ENCODE results near the gene PRAC2.

Gene PRAC2

GRCh38 chr17:48748718-48749566 lies 26.0 kb downstream of the PRAC2 start:
- TF ChIP-seq PPARA (CRISPR knock-in tag; IDR thresholded peaks at IDR 0.05; ENCODE audit: borderline replicate concordance) (no peak), CSDC2 (CRISPR knock-in tag; IDR thresholded peaks at IDR 0.05) (no peak), ZNF565 (CRISPR knock-in tag; conservative IDR thresholded peaks at IDR 0.05; ENCODE audit: low read depth) (no peak), GLIS3 (CRISPR knock-in tag; IDR thresholded peaks at IDR 0.05) (no peak), ARNTL (CRISPR knock-in tag; IDR thresholded peaks at IDR 0.05; ENCODE audit: borderline replicate concordance, low read depth) (no peak), ZFP3 (CRISPR knock-in tag; IDR thresholded peaks at IDR 0.05) (no peak), TCF4 (CRISPR knock-in tag; IDR thresholded peaks at IDR 0.05; ENCODE audit: borderline replicate concordance) (no peak), OSR1 (CRISPR knock-in tag; IDR thresholded peaks at IDR 0.05) (no peak), ZNF8 (CRISPR knock-in tag; IDR thresholded peaks at IDR 0.05) (no peak), ISL1 (CRISPR knock-in tag; IDR thresholded peaks at IDR 0.05) (no peak), CREB5 (CRISPR knock-in tag; IDR thresholded peaks at IDR 0.05; ENCODE audit: low read depth) (no peak), TSHZ2 (CRISPR knock-in tag; IDR thresholded peaks at IDR 0.05) (no peak), ESRRG (CRISPR knock-in tag; IDR thresholded peaks at IDR 0.05) (no peak), ZNF70 (CRISPR knock-in tag; IDR thresholded peaks at IDR 0.05) (no peak), SNAI2 (CRISPR knock-in tag; IDR thresholded peaks at IDR 0.05) (no peak)
- no peak for ATAC-seq

GRCh38 chr17:48749621-48750553 lies 26.9 kb downstream of the PRAC2 start:
- TF ChIP-seq TCF4 (CRISPR knock-in tag; IDR thresholded peaks at IDR 0.05; ENCODE audit: borderline replicate concordance), result no peak
- ATAC-seq, result no peak

GRCh38 chr17:48751172-48751571 lies 28.2 kb downstream of the PRAC2 start:
- peak; percentile 6; the same call in 2 of the 3 replicates for ATAC-seq
- no peak for TF ChIP-seq PATZ1 (CRISPR knock-in tag; IDR thresholded peaks at IDR 0.05; ENCODE audit: borderline replicate concordance)
- no peak for TF ChIP-seq GLIS3 (CRISPR knock-in tag; IDR thresholded peaks at IDR 0.05)
- TF ChIP-seq ZC3H10 (CRISPR knock-in tag; IDR thresholded peaks at IDR 0.05), result no peak
- no peak for TF ChIP-seq BACH2 (CRISPR knock-in tag; IDR thresholded peaks at IDR 0.05; ENCODE audit: borderline replicate concordance)
- no peak for TF ChIP-seq ZNF70 (CRISPR knock-in tag; IDR thresholded peaks at IDR 0.05)
- TF ChIP-seq ZNF8 (CRISPR knock-in tag; IDR thresholded peaks at IDR 0.05), result no peak
- TF ChIP-seq OSR1 (CRISPR knock-in tag; IDR thresholded peaks at IDR 0.05), result no peak

- no peak for ATAC-seq
- TF ChIP-seq TSHZ2 (CRISPR knock-in tag; IDR thresholded peaks at IDR 0.05) (no peak), OSR1 (CRISPR knock-in tag; IDR thresholded peaks at IDR 0.05) (no peak), TCF4 (CRISPR knock-in tag; IDR thresholded peaks at IDR 0.05; ENCODE audit: borderline replicate concordance) (no peak), PATZ1 (CRISPR knock-in tag; IDR thresholded peaks at IDR 0.05; ENCODE audit: borderline replicate concordance) (no peak)
Observed at GRCh38 chr17:48751733-48752398, 28.9 kb downstream of the PRAC2 start.
